ENCODE results near the gene SAFB2. TPM values are rescaled to one million over a fixed set of nuclear protein-coding genes. Genes with fewer than 3 reads are reported as not detected.

SAFB2 gene
- polyA plus RNA-seq, 1 donor from 2014 or later = 40.1 TPM

- Histone ChIP-seq H3K9me2 (ENCODE audit: insufficient read depth, low read length) (no peaks in the 10 kb centered on the region), H3K27ac (ENCODE audit: low read length) (no peak overlapping the region), H3K4me2 (ENCODE audit: low read length) (no peak overlapping the region), H3F3A (ENCODE audit: insufficient read depth, low read length, poor library complexity, severe bottlenecking) (no peaks in the 10 kb centered on the region), H4K20me1 (ENCODE audit: insufficient read depth) (no peaks in the 10 kb centered on the region), H3K27me3 (ENCODE audit: insufficient read depth, low read depth, low read length) (no peaks in the 10 kb centered on the region), H3K9me3 (ENCODE audit: low read length) (no peaks in the 10 kb centered on the region), H3K4me3 (ENCODE audit: low read length) (no peak overlapping the region), H3K9ac (ENCODE audit: low read length) (no peak overlapping the region), H3K79me2 (replicated peaks; ENCODE audit: insufficient read depth, low read length) (no peaks in the 10 kb centered on the region), H3K36me3 (ENCODE audit: insufficient read depth, low read length) (no peaks in the 10 kb centered on the region), H2AFZ (ENCODE audit: low read depth, low read length) (no peak overlapping the region)
- no peak for TF ChIP-seq POLR2AphosphoS5 (IDR thresholded peaks at IDR 0.05)
- no peak for TF ChIP-seq EP300 (conservative IDR thresholded peaks at IDR 0.05; ENCODE audit: poor library complexity, severe bottlenecking)
- TF ChIP-seq SMC3 (conservative IDR thresholded peaks at IDR 0.05; ENCODE audit: poor library complexity) = no peak
- no peak for TF ChIP-seq CTCF (IDR thresholded peaks at IDR 0.05; ENCODE audit: poor library complexity, severe bottlenecking)
- no peak for TF ChIP-seq MXI1 (conservative IDR thresholded peaks at IDR 0.05; ENCODE audit: poor library complexity, severe bottlenecking)
- no peak for TF ChIP-seq REST (IDR thresholded peaks at IDR 0.05; ENCODE audit: borderline replicate concordance)
- no peak for TF ChIP-seq TAF1 (IDR thresholded peaks at IDR 0.05; ENCODE audit: low read depth)
- TF ChIP-seq EZH2 (IDR thresholded peaks at IDR 0.05; ENCODE audit: borderline replicate concordance, insufficient read depth, low read length, poor library complexity, severe bottlenecking) = no peak
- TF ChIP-seq RAD21 (conservative IDR thresholded peaks at IDR 0.05) = no peak
These were observed 77.5 kb downstream of the SAFB2 start for GRCh38 chr19:5545051-5545450.

GRCh38 chr19:5542665-5543064, 79.9 kb downstream of the SAFB2 start:
- Histone ChIP-seq H3K9me2 (ENCODE audit: insufficient read depth, low read length) (no peaks in the 10 kb centered on the region), H3K79me2 (replicated peaks; ENCODE audit: insufficient read depth, low read length) (no peaks in the 10 kb centered on the region), H3K27ac (ENCODE audit: low read length) (no peak overlapping the region), H3K9ac (ENCODE audit: low read length) (no peak overlapping the region), H3K9me3 (ENCODE audit: low read length) (no peaks in the 10 kb centered on the region), H2AFZ (ENCODE audit: low read depth, low read length) (no peak overlapping the region), H4K20me1 (ENCODE audit: insufficient read depth) (no peaks in the 10 kb centered on the region), H3K36me3 (ENCODE audit: insufficient read depth, low read length) (no peaks in the 10 kb centered on the region), H3K4me3 (ENCODE audit: low read length) (no peak overlapping the region), H3K4me2 (ENCODE audit: low read length) (no peak overlapping the region), H3F3A (ENCODE audit: insufficient read depth, low read length, poor library complexity, severe bottlenecking) (peaks cover 3% of the 10 kb centered on the region), H3K27me3 (ENCODE audit: insufficient read depth, low read depth, low read length) (no peaks in the 10 kb centered on the region)
- TF ChIP-seq RAD21 (conservative IDR thresholded peaks at IDR 0.05) (peak; percentile 52), CTCF (IDR thresholded peaks at IDR 0.05; ENCODE audit: poor library complexity, severe bottlenecking) (peak; percentile 33), TAF1 (IDR thresholded peaks at IDR 0.05; ENCODE audit: low read depth) (no peak), REST (IDR thresholded peaks at IDR 0.05; ENCODE audit: borderline replicate concordance) (no peak)
